GM19455 (cell line): ENCODE measurements around the gene DUSP19.
"Not testable (repeated sequence)": the region's sequence is repeated elsewhere in the genome, so short reads cannot be mapped to it uniquely, and the experiment has no call there.

ENCODE experiments used
- ATAC-seq: cut with Tn5 transposase; IDR thresholded peaks from one replicate; pipeline ENCODE4 v1.9.1; 2021; ENCODE audit not compliant: unreplicated experiment

DUSP19 gene

GRCh38 chr2:183078464-183079138, at the start of gene DUSP19:
Gene DUSP19 (plus strand): TSS chr2:183078747. CDS start chr2:183078934, 187 bp downstream.
- ATAC-seq = peak; percentile 95

DNA sequence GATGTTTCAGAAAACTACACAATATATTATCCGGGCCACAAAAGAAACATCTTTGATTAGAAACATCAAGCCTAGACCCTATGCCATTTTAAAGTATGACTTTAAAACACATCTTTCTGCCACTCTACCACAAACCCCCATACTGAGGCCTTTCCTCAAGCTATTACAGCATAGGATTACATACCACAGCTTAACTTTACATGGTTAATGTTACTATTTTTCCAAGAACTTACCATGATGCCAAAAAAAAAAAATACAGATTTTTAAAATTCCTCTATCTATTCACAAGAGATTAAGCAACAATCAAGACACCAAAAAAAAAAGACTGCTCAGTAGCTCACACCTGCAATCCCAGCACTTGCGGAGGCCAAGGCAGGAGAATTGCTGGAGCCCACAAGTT, 49.3 kb upstream of the DUSP19 start:
- no peak for ATAC-seq

GRCh38 chr2:183031911-183032794, 46.4 kb upstream of the DUSP19 start:
- no peak for ATAC-seq

DNA sequence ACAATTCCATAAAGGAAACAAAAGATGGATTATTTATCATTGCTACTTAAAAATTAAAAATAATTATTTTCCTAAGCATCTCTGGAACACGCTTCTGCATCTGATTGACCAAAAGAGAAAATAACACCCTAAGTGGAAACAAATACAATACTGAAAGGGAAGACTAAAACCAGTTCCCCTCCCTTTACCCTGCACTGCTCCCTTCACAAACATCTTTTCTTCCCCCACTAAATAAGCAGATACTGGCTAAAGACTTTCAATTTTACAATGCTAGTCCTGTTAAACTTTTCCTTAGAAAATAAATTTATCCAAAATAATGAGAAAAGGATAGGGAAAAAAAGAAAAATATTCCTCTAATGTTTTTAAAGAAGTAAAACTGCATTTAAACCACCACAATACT, 44.6 kb upstream of the DUSP19 start:
- no peak for ATAC-seq

DNA sequence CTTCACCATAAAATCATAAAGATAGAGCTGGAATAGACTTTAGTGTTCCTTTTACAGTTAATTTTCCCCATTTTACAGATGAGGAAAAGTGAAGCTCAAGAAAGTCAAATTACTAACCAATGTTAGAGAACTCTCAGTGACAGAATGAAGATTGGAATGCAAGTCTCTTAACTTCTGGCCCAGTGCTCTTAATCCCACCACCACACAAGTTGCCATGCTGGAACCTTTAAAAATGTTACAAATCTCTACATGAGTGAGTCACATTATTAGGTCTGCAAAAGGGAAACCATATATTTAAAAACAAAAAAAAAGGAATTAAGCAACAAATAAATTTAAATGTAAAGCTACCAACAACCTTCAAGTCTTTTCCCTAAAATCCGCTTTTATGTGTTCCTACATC, 43.7 kb upstream of the DUSP19 start:
- no peak for ATAC-seq

DNA sequence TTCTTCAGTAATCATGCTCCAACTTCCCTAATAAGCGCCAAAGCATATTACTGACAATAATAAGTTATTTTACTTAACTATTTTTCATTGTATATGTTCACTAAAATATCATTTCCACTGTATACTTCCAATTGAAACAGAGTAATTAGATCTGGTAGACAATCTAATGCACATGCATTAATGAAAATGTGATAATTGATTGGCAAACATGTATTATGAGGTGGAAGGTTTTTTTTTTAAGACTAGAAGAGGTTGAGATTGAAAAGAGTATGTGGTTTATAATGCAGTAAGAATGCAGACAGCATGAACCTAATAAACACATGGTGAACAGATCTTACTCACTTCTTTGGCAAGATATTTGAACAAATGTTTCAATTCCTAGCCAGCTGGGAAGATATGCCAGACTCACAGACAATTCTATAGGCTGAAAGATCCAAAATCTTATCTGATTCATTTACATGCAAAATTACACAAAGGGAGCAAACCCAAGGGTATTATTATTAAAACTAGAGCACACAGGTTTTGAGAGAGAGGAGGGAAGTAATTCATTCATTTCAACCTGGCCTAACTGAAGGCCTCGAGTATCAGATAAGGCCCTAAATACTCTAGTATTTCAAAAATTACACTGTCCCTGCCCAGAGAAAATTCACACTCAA, 43.1 kb upstream of the DUSP19 start:
- no peak for ATAC-seq

DNA sequence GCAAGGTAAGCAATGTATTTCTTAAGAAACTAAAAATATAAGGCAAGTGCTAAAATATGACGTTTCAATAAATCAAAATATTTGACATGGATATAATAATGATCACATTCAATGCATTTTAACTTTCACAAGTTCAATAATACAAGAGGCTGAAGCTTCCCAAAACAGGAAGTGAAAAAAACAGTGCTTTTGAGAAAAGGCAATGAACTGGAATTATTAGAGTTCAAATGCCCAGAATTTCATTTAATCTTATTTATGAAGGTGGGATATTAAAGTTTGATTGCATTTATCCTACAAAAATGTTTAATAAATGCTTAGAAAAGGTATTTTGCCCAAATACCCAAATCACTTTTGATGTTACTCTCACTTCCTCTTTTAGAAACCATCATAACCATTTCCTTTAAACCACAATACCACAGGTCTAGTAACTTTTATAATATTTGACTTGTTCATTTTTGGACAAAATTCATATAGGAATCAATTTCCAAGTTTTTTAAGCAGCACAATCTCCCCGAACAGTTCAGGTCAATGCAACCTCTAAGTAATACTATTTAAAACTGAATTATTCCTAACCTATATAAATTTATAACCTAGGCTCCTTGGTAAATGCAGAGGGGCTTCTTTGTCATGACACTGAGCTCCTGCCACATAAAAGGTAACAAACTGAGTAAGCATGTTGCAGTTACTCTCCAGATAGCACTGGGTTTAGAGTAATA, 42.4 kb upstream of the DUSP19 start:
- peak; percentile 49 for ATAC-seq

- no peak for ATAC-seq
Measured at GRCh38 chr2:183037074-183037552, 41.4 kb upstream of the DUSP19 start.

GRCh38 chr2:183037553-183038340, 40.8 kb upstream of the DUSP19 start:
- peak; percentile 59 for ATAC-seq

DNA sequence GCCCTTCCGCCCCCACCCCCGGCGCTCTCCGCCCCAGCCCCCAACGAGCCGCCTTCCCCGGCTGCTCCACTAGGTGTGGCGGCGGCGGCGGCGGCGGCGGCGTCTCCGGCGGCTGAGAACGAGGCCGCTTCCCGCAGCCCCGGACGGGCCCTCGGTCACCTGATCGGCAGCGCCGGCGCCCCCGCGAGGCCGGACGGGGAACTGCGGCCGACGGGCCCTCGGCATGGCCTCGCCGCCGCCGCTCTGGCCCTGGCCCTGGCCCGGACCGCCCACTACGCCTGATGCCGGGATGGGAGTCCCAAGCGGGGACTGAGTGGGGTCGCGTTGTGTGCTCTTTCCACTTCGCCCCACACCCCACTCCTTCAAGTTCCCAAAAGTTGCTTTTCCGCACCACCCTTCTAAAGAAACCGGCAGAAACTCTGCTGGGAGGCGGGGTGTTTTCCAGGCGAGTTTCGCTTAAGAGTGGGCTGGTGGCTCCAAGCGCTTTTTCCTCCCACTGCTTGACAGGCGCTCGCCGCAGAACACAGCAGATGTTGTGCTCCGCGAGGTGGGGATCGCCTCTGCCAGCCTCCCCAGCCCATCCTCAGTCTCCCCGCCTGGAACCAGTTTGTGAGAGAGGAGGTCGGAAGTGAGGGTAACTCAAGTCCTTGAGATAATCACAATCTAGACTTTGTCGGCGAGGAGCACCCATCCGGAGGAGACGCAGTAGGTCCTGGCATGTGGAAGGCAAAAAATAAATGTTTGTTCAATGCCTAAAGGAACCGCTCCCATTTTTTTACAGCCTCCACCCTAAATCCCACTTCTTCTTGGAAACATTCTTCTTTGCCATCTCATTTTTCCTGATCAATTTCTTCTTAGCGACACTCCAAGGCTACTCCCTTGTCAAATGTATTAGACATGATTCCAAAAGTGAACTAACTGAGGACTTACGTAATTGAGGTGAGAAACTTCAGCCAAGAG, 39.9 kb upstream of the DUSP19 start, which contains the start of gene NCKAP1:
Gene NCKAP1 (minus strand): TSS at position 117 of the 960 bp plus-strand sequence. CDS start 358 bp downstream, outside the sequence.
- peak; percentile 83 for ATAC-seq

- ATAC-seq = no peak
Measured at GRCh38 chr2:183040604-183041003, 37.9 kb upstream of the DUSP19 start.

DNA sequence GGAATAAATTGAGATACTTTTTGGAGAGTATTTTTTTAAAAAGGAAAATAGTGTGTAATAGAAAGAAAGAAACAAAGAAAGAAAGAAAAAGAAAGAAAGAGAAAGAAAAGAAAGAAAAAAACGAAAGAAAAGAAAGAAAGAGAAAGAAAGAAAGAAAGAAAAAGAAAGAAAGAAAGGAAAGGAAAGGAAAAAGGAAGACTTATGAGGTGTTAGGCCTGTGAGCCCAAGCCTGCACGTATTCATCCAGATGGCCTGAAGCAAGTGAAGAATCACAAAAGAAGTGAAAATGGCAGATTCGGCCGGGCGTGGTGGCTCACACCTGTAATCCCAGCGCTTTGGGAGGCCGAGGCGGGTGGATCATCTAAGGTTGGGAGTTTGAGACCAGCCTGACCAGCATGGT, 35.0 kb upstream of the DUSP19 start:
- not testable (repeated sequence) for ATAC-seq

GRCh38 chr2:183047486-183048125, 30.9 kb upstream of the DUSP19 start:
- ATAC-seq = not testable (repeated sequence)

GRCh38 chr2:183049420-183049819, 29.1 kb upstream of the DUSP19 start:
- ATAC-seq = no peak

DNA sequence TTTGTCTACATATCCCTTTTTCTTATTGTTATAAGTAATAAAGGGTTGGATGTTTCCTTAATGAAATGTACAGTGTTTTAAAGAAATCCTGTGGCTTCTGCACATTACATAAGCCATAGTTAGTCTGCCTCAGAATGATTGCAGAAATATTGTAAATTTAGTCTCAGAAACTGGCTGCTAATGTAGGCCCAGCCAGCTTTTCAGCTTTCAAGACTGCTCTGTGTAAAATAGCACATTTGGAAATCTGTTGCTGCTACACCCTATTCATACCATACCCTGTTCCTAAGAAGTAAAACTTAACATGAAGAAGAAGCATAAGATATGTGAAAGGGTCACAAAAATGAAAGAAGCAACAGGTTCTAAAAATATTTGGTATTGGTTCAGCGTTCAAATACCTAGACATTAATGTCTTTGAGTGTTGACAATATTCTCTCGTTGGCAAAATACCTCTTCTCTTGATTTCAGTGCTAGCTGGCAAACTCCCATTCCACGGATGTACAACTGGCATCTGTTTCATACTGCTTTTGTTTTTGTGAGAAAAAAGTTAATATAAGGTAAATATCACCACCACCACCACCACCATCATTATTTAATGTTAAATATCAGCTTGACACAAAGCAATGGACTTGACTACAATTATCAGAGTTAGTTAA, 21.1 kb upstream of the DUSP19 start:
- ATAC-seq = peak; percentile 51

- no peak for ATAC-seq
Measured at GRCh38 chr2:183059561-183059960, 19.0 kb upstream of the DUSP19 start.

DNA sequence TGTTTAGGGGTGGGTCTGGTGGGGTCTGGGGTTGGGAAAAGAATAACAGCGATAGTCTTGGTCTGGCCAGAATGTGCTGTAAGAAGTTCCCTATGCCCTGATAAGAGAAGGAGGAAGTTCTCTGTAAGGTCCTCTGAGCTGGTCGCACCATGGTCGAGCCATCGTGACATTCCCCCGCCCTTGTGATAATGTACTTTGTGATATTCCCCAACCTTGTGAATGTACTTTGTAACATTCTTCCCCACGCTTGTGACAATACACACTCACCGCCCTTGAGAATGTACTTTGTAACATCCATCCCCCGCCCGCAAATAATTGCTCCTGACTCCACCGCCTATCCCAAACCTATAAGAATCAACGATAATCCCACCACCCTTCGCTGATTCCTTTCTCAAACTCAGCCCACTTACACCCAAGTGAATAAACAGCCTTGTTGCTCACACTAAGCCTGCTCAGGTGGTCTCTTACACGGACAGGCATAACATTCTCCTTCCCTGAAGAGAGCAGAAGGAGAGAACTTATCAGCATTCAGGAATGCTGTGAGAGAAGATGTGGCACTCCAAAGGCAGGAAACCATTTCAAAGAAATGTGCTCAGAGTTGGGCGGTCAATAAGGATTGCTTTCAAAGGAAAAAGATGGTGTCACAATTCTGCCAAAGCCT, 17.8 kb upstream of the DUSP19 start:
- no peak for ATAC-seq
